ENCODE results near the gene OPN4.

GRCh38 chr10:86652361-86653202 lies 1.8 kb upstream of the OPN4 start:
- TF ChIP-seq EZH2 (IDR thresholded peaks at IDR 0.05; ENCODE audit: borderline replicate concordance, low read depth, low read length, poor library complexity, severe bottlenecking) (no peak), CTCF (conservative IDR thresholded peaks at IDR 0.05; ENCODE audit: low read depth, low read length) (no peak)

Data from A673 (cell line).